WTC11 (cell line): Measurements from ENCODE around the gene ZSCAN21. TPM values are rescaled to one million over a fixed set of nuclear protein-coding genes. Genes with fewer than 3 reads are reported as not detected.

Source experiments
- CREB1 ChIP-seq: sonication (generic); formaldehyde crosslinking; IDR thresholded peaks from 2 replicates; pipeline ENCODE4 v1.8.0; 2023; ENCODE audit warnings: mild to moderate bottlenecking, missing genetic modification reagents
- CREM ChIP-seq: sonication (generic); formaldehyde crosslinking; IDR thresholded peaks from 2 replicates; pipeline ENCODE4 v1.8.1; 2022; ENCODE audit warnings: mild to moderate bottlenecking, missing genetic modification reagents, moderate library complexity
- ELF4 ChIP-seq: sonication (generic); formaldehyde crosslinking; IDR thresholded peaks from 2 replicates; pipeline ENCODE4 v1.8.1; 2022; ENCODE audit warnings: low read depth, mild to moderate bottlenecking, moderate library complexity, missing genetic modification reagents
- EMX1 ChIP-seq: fragments of 250-450 bp; sonication (Bioruptor Pico); IDR thresholded peaks from 2 replicates; pipeline ENCODE4 v1.8.0; 2021; ENCODE audit warnings: mild to moderate bottlenecking
- ESRRA ChIP-seq: sonication (generic); formaldehyde crosslinking; IDR thresholded peaks from 2 replicates; pipeline ENCODE4 v1.8.1; 2022; ENCODE audit warnings: mild to moderate bottlenecking, missing genetic modification reagents, borderline replicate concordance
- FOXJ3 ChIP-seq: sonication (generic); formaldehyde crosslinking; IDR thresholded peaks from 2 replicates; pipeline ENCODE4 v1.9.0; 2021; ENCODE audit warnings: missing genetic modification reagents, mild to moderate bottlenecking, borderline replicate concordance
- GTF2I ChIP-seq: fragments of 250-450 bp; sonication (Bioruptor Pico); conservative IDR thresholded peaks from 2 replicates; pipeline ENCODE4 v1.4.0; 2021; ENCODE audit warnings: mild to moderate bottlenecking
- NFATC4 ChIP-seq: fragments of 250-450 bp; sonication (Bioruptor Pico); IDR thresholded peaks from 2 replicates; pipeline ENCODE4 v1.9.0; 2021; ENCODE audit warnings: mild to moderate bottlenecking
- RORB ChIP-seq: fragments of 250-450 bp; sonication (Bioruptor Pico); IDR thresholded peaks from 2 replicates; pipeline ENCODE4 v1.9.0; 2021; ENCODE audit warnings: mild to moderate bottlenecking
- TP53 ChIP-seq: sonication (generic); formaldehyde crosslinking; IDR thresholded peaks from 2 replicates; pipeline ENCODE4 v1.8.1; 2023; ENCODE audit warnings: mild to moderate bottlenecking, missing genetic modification reagents
- ZNF423 ChIP-seq: fragments of 250-450 bp; sonication (Bioruptor Pico); IDR thresholded peaks from 2 replicates; pipeline ENCODE4 v2.1.2; 2022; ENCODE audit warnings: mild to moderate bottlenecking, moderate library complexity
- ZNF671 ChIP-seq: fragments of 250-450 bp; sonication (Bioruptor Pico); IDR thresholded peaks from 2 replicates; pipeline ENCODE4 v1.8.0; 2021; ENCODE audit warnings: mild to moderate bottlenecking
- total RNA-seq: library from RNA; stranded (reverse); gene quantifications from 3 replicates; pipeline ENCODE4 v1.2.3, GENCODE V29; 2021
- TF ChIP-seq, protein P1 (sequence below): sonication (generic); formaldehyde crosslinking; IDR thresholded peaks from 2 replicates; pipeline ENCODE4 v1.8.1; 2023; ENCODE audit warnings: mild to moderate bottlenecking, missing genetic modification reagents, moderate library complexity
- TF ChIP-seq, protein P2 (sequence below): sonication (generic); formaldehyde crosslinking; IDR thresholded peaks from 2 replicates; pipeline ENCODE4 v1.8.1; 2023; ENCODE audit warnings: mild to moderate bottlenecking, missing genetic modification reagents, moderate library complexity
- TF ChIP-seq, protein P3 (sequence below): fragments of 250-450 bp; sonication (Bioruptor Pico); IDR thresholded peaks from 2 replicates; pipeline ENCODE4 v1.8.0; 2021; ENCODE audit warnings: mild to moderate bottlenecking
- TF ChIP-seq, protein P4 (sequence below): sonication (generic); formaldehyde crosslinking; IDR thresholded peaks from 2 replicates; pipeline ENCODE4 v1.8.0; 2023; ENCODE audit warnings: missing genetic modification reagents, mild to moderate bottlenecking, borderline replicate concordance
- TF ChIP-seq, protein P5 (sequence below): sonication (generic); formaldehyde crosslinking; IDR thresholded peaks from 2 replicates; pipeline ENCODE4 v1.8.0; 2023; ENCODE audit warnings: mild to moderate bottlenecking, missing genetic modification reagents
- TF ChIP-seq, protein P6 (sequence below): sonication (generic); formaldehyde crosslinking; IDR thresholded peaks from 2 replicates; pipeline ENCODE4 v1.8.0; 2023; ENCODE audit warnings: missing genetic modification reagents
- TF ChIP-seq, protein P7 (sequence below): sonication (generic); formaldehyde crosslinking; IDR thresholded peaks from 2 replicates; pipeline ENCODE4 v1.8.1; 2023; ENCODE audit warnings: mild to moderate bottlenecking, missing genetic modification reagents, borderline replicate concordance
- TF ChIP-seq, protein P8 (sequence below): sonication (generic); formaldehyde crosslinking; IDR thresholded peaks from 2 replicates; pipeline ENCODE4 v1.8.0; 2022; ENCODE audit warnings: mild to moderate bottlenecking, missing genetic modification reagents
- TF ChIP-seq, protein P9 (sequence below): sonication (generic); formaldehyde crosslinking; conservative IDR thresholded peaks from 2 replicates; pipeline ENCODE4 v1.8.1; 2022; ENCODE audit warnings: mild to moderate bottlenecking, missing genetic modification reagents

ZSCAN21 gene
- total RNA-seq, 1 experiment from 2014 or later, result 25.5 TPM

DNA sequence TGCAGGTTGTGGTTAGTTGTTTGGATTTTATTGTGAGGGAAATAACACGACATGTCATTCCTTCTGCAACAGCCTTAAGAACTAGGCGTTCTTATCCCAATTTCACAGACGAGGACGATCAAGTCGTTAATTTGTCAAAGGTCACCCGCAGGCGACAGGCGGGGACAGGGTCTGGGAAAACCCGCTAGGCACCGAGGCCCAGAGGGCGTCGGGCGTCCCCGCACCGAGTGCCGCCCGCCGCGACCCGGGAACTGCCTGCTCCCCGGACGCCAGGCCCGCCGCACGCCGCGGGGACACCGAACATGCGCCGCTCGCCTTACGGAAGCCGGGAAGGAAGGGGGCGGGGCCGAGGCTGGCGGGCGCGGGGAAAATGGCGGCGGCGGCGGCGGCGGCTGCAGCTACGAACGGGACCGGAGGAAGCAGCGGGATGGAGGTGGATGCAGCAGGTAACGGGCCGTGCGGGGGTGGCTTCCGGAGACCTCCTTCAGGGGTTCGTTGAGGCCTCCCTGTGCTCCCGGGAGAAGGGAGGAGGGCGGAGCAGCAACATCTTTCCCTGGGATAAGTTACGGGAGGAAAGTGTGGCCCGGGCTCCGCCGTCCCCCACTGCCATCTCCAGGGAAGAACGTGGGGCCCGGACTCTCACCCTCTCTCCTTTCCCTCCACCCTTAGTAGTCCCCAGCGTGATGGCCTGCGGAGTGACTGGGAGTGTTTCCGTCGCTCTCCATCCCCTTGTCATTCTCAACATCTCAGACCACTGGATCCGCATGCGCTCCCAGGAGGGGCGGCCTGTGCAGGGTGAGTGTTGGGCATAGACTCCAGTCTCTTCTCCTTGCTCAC lies 39.3 kb downstream of the ZSCAN21 start, which contains the start of gene COPS6 (continued):
- TF ChIP-seq, protein P1, sequence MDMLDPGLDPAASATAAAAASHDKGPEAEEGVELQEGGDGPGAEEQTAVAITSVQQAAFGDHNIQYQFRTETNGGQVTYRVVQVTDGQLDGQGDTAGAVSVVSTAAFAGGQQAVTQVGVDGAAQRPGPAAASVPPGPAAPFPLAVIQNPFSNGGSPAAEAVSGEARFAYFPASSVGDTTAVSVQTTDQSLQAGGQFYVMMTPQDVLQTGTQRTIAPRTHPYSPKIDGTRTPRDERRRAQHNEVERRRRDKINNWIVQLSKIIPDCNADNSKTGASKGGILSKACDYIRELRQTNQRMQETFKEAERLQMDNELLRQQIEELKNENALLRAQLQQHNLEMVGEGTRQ, result peak; percentile 42
- TF ChIP-seq TP53 (0 out of 2 replicates have a peak, but pooled peaks have one; percentile 75), ZNF423 (CRISPR knock-in tag) (peak; percentile 48; the same call in 1 of the 2 replicates), ELF4 (CRISPR knock-in tag) (peak; percentile 91; the same call in 1 of the 2 replicates), GTF2I (CRISPR knock-in tag) (no peak), NFATC4 (CRISPR knock-in tag) (no peak), ESRRA (0 out of 2 replicates have a peak, but pooled peaks have one; percentile 70), RORB (CRISPR knock-in tag) (no peak), CREB1 (CRISPR knock-in tag) (peak; percentile 71; the same call in 1 of the 2 replicates), FOXJ3 (CRISPR knock-in tag) (no peak), EMX1 (no peak), ZNF671 (CRISPR knock-in tag) (no peak), CREM (CRISPR knock-in tag) (no peak)
- TF ChIP-seq, protein P2, sequence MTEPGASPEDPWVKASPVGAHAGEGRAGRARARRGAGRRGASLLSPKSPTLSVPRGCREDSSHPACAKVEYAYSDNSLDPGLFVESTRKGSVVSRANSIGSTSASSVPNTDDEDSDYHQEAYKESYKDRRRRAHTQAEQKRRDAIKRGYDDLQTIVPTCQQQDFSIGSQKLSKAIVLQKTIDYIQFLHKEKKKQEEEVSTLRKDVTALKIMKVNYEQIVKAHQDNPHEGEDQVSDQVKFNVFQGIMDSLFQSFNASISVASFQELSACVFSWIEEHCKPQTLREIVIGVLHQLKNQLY (CRISPR knock-in tag), result no peak
- TF ChIP-seq, protein P3, sequence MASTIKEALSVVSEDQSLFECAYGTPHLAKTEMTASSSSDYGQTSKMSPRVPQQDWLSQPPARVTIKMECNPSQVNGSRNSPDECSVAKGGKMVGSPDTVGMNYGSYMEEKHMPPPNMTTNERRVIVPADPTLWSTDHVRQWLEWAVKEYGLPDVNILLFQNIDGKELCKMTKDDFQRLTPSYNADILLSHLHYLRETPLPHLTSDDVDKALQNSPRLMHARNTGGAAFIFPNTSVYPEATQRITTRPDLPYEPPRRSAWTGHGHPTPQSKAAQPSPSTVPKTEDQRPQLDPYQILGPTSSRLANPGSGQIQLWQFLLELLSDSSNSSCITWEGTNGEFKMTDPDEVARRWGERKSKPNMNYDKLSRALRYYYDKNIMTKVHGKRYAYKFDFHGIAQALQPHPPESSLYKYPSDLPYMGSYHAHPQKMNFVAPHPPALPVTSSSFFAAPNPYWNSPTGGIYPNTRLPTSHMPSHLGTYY (CRISPR knock-in tag), result no peak
- TF ChIP-seq, protein P4, sequence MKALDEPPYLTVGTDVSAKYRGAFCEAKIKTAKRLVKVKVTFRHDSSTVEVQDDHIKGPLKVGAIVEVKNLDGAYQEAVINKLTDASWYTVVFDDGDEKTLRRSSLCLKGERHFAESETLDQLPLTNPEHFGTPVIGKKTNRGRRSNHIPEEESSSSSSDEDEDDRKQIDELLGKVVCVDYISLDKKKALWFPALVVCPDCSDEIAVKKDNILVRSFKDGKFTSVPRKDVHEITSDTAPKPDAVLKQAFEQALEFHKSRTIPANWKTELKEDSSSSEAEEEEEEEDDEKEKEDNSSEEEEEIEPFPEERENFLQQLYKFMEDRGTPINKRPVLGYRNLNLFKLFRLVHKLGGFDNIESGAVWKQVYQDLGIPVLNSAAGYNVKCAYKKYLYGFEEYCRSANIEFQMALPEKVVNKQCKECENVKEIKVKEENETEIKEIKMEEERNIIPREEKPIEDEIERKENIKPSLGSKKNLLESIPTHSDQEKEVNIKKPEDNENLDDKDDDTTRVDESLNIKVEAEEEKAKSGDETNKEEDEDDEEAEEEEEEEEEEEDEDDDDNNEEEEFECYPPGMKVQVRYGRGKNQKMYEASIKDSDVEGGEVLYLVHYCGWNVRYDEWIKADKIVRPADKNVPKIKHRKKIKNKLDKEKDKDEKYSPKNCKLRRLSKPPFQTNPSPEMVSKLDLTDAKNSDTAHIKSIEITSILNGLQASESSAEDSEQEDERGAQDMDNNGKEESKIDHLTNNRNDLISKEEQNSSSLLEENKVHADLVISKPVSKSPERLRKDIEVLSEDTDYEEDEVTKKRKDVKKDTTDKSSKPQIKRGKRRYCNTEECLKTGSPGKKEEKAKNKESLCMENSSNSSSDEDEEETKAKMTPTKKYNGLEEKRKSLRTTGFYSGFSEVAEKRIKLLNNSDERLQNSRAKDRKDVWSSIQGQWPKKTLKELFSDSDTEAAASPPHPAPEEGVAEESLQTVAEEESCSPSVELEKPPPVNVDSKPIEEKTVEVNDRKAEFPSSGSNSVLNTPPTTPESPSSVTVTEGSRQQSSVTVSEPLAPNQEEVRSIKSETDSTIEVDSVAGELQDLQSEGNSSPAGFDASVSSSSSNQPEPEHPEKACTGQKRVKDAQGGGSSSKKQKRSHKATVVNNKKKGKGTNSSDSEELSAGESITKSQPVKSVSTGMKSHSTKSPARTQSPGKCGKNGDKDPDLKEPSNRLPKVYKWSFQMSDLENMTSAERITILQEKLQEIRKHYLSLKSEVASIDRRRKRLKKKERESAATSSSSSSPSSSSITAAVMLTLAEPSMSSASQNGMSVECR, result no peak; the same call in 1 of the 2 replicates
- TF ChIP-seq, protein P5, sequence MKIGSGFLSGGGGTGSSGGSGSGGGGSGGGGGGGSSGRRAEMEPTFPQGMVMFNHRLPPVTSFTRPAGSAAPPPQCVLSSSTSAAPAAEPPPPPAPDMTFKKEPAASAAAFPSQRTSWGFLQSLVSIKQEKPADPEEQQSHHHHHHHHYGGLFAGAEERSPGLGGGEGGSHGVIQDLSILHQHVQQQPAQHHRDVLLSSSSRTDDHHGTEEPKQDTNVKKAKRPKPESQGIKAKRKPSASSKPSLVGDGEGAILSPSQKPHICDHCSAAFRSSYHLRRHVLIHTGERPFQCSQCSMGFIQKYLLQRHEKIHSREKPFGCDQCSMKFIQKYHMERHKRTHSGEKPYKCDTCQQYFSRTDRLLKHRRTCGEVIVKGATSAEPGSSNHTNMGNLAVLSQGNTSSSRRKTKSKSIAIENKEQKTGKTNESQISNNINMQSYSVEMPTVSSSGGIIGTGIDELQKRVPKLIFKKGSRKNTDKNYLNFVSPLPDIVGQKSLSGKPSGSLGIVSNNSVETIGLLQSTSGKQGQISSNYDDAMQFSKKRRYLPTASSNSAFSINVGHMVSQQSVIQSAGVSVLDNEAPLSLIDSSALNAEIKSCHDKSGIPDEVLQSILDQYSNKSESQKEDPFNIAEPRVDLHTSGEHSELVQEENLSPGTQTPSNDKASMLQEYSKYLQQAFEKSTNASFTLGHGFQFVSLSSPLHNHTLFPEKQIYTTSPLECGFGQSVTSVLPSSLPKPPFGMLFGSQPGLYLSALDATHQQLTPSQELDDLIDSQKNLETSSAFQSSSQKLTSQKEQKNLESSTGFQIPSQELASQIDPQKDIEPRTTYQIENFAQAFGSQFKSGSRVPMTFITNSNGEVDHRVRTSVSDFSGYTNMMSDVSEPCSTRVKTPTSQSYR (CRISPR knock-in tag), result 0 out of 2 replicates have a peak, but pooled peaks have one; percentile 45
- TF ChIP-seq, protein P6, sequence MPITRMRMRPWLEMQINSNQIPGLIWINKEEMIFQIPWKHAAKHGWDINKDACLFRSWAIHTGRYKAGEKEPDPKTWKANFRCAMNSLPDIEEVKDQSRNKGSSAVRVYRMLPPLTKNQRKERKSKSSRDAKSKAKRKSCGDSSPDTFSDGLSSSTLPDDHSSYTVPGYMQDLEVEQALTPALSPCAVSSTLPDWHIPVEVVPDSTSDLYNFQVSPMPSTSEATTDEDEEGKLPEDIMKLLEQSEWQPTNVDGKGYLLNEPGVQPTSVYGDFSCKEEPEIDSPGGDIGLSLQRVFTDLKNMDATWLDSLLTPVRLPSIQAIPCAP (CRISPR knock-in tag), result peak; percentile 51; the same call in 1 of the 2 replicates
- TF ChIP-seq, protein P7, sequence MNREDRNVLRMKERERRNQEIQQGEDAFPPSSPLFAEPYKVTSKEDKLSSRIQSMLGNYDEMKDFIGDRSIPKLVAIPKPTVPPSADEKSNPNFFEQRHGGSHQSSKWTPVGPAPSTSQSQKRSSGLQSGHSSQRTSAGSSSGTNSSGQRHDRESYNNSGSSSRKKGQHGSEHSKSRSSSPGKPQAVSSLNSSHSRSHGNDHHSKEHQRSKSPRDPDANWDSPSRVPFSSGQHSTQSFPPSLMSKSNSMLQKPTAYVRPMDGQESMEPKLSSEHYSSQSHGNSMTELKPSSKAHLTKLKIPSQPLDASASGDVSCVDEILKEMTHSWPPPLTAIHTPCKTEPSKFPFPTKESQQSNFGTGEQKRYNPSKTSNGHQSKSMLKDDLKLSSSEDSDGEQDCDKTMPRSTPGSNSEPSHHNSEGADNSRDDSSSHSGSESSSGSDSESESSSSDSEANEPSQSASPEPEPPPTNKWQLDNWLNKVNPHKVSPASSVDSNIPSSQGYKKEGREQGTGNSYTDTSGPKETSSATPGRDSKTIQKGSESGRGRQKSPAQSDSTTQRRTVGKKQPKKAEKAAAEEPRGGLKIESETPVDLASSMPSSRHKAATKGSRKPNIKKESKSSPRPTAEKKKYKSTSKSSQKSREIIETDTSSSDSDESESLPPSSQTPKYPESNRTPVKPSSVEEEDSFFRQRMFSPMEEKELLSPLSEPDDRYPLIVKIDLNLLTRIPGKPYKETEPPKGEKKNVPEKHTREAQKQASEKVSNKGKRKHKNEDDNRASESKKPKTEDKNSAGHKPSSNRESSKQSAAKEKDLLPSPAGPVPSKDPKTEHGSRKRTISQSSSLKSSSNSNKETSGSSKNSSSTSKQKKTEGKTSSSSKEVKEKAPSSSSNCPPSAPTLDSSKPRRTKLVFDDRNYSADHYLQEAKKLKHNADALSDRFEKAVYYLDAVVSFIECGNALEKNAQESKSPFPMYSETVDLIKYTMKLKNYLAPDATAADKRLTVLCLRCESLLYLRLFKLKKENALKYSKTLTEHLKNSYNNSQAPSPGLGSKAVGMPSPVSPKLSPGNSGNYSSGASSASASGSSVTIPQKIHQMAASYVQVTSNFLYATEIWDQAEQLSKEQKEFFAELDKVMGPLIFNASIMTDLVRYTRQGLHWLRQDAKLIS, result 0 out of 2 replicates have a peak, but pooled peaks have one; percentile 75
- TF ChIP-seq, protein P8, sequence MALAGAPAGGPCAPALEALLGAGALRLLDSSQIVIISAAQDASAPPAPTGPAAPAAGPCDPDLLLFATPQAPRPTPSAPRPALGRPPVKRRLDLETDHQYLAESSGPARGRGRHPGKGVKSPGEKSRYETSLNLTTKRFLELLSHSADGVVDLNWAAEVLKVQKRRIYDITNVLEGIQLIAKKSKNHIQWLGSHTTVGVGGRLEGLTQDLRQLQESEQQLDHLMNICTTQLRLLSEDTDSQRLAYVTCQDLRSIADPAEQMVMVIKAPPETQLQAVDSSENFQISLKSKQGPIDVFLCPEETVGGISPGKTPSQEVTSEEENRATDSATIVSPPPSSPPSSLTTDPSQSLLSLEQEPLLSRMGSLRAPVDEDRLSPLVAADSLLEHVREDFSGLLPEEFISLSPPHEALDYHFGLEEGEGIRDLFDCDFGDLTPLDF (CRISPR knock-in tag), result no peak
- TF ChIP-seq, protein P9, sequence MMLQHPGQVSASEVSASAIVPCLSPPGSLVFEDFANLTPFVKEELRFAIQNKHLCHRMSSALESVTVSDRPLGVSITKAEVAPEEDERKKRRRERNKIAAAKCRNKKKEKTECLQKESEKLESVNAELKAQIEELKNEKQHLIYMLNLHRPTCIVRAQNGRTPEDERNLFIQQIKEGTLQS, result no peak
